WTC11 (cell line): ENCODE results near the gene MPP2. TPM values are rescaled to one million over a fixed set of nuclear protein-coding genes. Genes with fewer than 3 reads are reported as not detected.
A peak's percentile ranks its signal among the peaks of the same experiment; 100 is the strongest.

Experiments used
- ATAC-seq: fragments of 200-7000 bp; cut with Tn5 transposase; 2 replicates; pipeline ENCODE4 v1.10.0; 2021; ENCODE audit warnings: mild to moderate bottlenecking, moderate library complexity
- CTCF ChIA-PET: fragments of 300-600 bp; sonication (Branson Sonifier 250); formaldehyde crosslinking; loops from one replicate; lab custom pipeline; 2021; ENCODE audit warnings: antibody characterized with exemption; lab: Charles Lee
- POLR2A ChIA-PET: fragments of 350-600 bp; sonication (Branson Sonifier 250); formaldehyde crosslinking; loops from one replicate; lab custom pipeline; 2021; ENCODE audit warnings: antibody characterized with exemption; lab: Charles Lee
- DNase-seq: peaks from one replicate; pipeline ENCODE4 v3.0.0; 2021; ENCODE audit warnings: low spot score
- H3K27ac Mint-ChIP-seq: 2 replicates; pipeline ENCODE4 v1.8.0; 2021; ENCODE audit warnings: mixed read lengths
- H3K27me3 Mint-ChIP-seq: 2 replicates; pipeline ENCODE4 v1.8.0; 2021; ENCODE audit warnings: low read depth, mild to moderate bottlenecking, moderate library complexity, mixed read lengths
- H3K36me3 Mint-ChIP-seq: 2 replicates; pipeline ENCODE4 v1.8.0; 2021; ENCODE audit warnings: mixed read lengths
- H3K4me1 Mint-ChIP-seq: 2 replicates; pipeline ENCODE4 v1.8.0; 2022; ENCODE audit warnings: mixed read lengths
- H3K4me3 Mint-ChIP-seq: 2 replicates; pipeline ENCODE4 v1.8.0; 2021; ENCODE audit warnings: mild to moderate bottlenecking, moderate library complexity, mixed read lengths
- H3K9me3 Mint-ChIP-seq: 2 replicates; pipeline ENCODE4 v1.8.0; 2021; ENCODE audit warnings: mixed read lengths
- ATF2 ChIP-seq: sonication (generic); formaldehyde crosslinking; IDR thresholded peaks from 2 replicates; pipeline ENCODE4 v1.8.1; 2022; ENCODE audit warnings: low read depth, missing genetic modification reagents, borderline replicate concordance
- ATF3 ChIP-seq: sonication (generic); formaldehyde crosslinking; conservative IDR thresholded peaks from 2 replicates; pipeline ENCODE4 v1.8.1; 2022; ENCODE audit warnings: mild to moderate bottlenecking, missing genetic modification reagents
- CDX4 ChIP-seq: fragments of 250-450 bp; sonication (Bioruptor Pico); IDR thresholded peaks from 2 replicates; pipeline ENCODE4 v1.9.0; 2021; ENCODE audit warnings: moderate library complexity, mild to moderate bottlenecking, inconsistent platforms, borderline replicate concordance
- ELF4 ChIP-seq: sonication (generic); formaldehyde crosslinking; IDR thresholded peaks from 2 replicates; pipeline ENCODE4 v1.8.1; 2022; ENCODE audit warnings: low read depth, mild to moderate bottlenecking, moderate library complexity, missing genetic modification reagents
- EMX1 ChIP-seq: fragments of 250-450 bp; sonication (Bioruptor Pico); IDR thresholded peaks from 2 replicates; pipeline ENCODE4 v1.8.0; 2021; ENCODE audit warnings: mild to moderate bottlenecking
- ERG ChIP-seq: fragments of 250-450 bp; sonication (Bioruptor Pico); IDR thresholded peaks from 2 replicates; pipeline ENCODE4 v1.8.0; 2021; ENCODE audit warnings: mild to moderate bottlenecking
- MAX ChIP-seq: sonication (generic); formaldehyde crosslinking; IDR thresholded peaks from 2 replicates; pipeline ENCODE4 v1.8.0; 2022; ENCODE audit warnings: mild to moderate bottlenecking, missing genetic modification reagents
- NFATC4 ChIP-seq: fragments of 250-450 bp; sonication (Bioruptor Pico); IDR thresholded peaks from 2 replicates; pipeline ENCODE4 v1.9.0; 2021; ENCODE audit warnings: mild to moderate bottlenecking
- NR2C2 ChIP-seq: sonication (generic); formaldehyde crosslinking; IDR thresholded peaks from 2 replicates; pipeline ENCODE4 v1.8.0; 2022; ENCODE audit warnings: mild to moderate bottlenecking, missing genetic modification reagents
- TCF7 ChIP-seq: sonication (generic); formaldehyde crosslinking; IDR thresholded peaks from 2 replicates; pipeline ENCODE4 v1.8.0; 2022; ENCODE audit warnings: mild to moderate bottlenecking, low read depth, missing genetic modification reagents, moderate library complexity
- TEAD4 ChIP-seq: sonication (generic); formaldehyde crosslinking; IDR thresholded peaks from 2 replicates; pipeline ENCODE4 v1.8.0; 2022; ENCODE audit warnings: mild to moderate bottlenecking, missing genetic modification reagents
- TP53 ChIP-seq: sonication (generic); formaldehyde crosslinking; IDR thresholded peaks from 2 replicates; pipeline ENCODE4 v1.8.1; 2023; ENCODE audit warnings: mild to moderate bottlenecking, missing genetic modification reagents
- ZNF138 ChIP-seq: sonication (generic); formaldehyde crosslinking; conservative IDR thresholded peaks from 2 replicates; pipeline ENCODE4 v1.8.1; 2022; ENCODE audit warnings: mild to moderate bottlenecking, moderate library complexity, missing genetic modification reagents
- ZNF263 ChIP-seq: sonication (generic); formaldehyde crosslinking; IDR thresholded peaks from 2 replicates; pipeline ENCODE4 v1.8.1; 2022; ENCODE audit warnings: low read depth, mild to moderate bottlenecking, moderate library complexity, missing genetic modification reagents
- ZNF317 ChIP-seq: sonication (generic); formaldehyde crosslinking; IDR thresholded peaks from 2 replicates; pipeline ENCODE4 v1.8.1; 2023; ENCODE audit warnings: low read depth, mild to moderate bottlenecking, moderate library complexity, missing genetic modification reagents, borderline replicate concordance
- ZNF512 ChIP-seq: sonication (generic); formaldehyde crosslinking; IDR thresholded peaks from 2 replicates; pipeline ENCODE4 v1.8.1; 2022; ENCODE audit warnings: missing genetic modification reagents, borderline replicate concordance
- ZSCAN18 ChIP-seq: fragments of 250-450 bp; sonication (Bioruptor Pico); IDR thresholded peaks from 2 replicates; pipeline ENCODE4 v2.1.2; 2022; ENCODE audit warnings: mild to moderate bottlenecking, moderate library complexity
- total RNA-seq: library from RNA; stranded (reverse); gene quantifications from 3 replicates; pipeline ENCODE4 v1.2.3, GENCODE V29; 2021

The MPP2 gene
- total RNA-seq, 1 experiment from 2014 or later, result 29.3 TPM

GRCh38 chr17:43827596-43827995 is 79.7 kb downstream of the MPP2 start:
- H3K36me3 Mint-ChIP-seq, result peaks cover 13% of the 10 kb centered on the region; the same call in 1 of the 2 replicates
- TF ChIP-seq ZNF263 (no peak), ELF4 (no peak), ATF3 (CRISPR knock-in tag) (no peak), ATF2 (CRISPR knock-in tag) (no peak)
- no peak for ATAC-seq
- no peak overlapping the region for H3K4me3 Mint-ChIP-seq
- H3K27me3 Mint-ChIP-seq, result peaks cover 11% of the 10 kb centered on the region
- H3K9me3 Mint-ChIP-seq, result no peaks in the 10 kb centered on the region
- ChIA-PET POLR2A (no interaction called here), CTCF (interaction anchor here (0.8 to 7.8 kb wide), 5 partner anchors 11 to 83 kb away, joined by 3 to 45 read pairs (median 4); partner anchors contain the start of gene CD300LG)
- peaks cover 20% of the 10 kb centered on the region for H3K4me1 Mint-ChIP-seq
- no peak for DNase-seq
- H3K27ac Mint-ChIP-seq, result peak overlapping the region; percentile 23; the same call in 1 of the 2 replicates

- no peak overlapping the region for H3K27ac Mint-ChIP-seq
- ChIA-PET CTCF (interaction anchor here (1.3 to 1.8 kb wide), 3 partner anchors 9 to 20 kb away, joined by 4 to 12 read pairs (median 6); partner anchors contain the start of gene CD300LG), POLR2A (no interaction called here)
- ATAC-seq (no peak), DNase-seq (no peak)
- no peaks in the 10 kb centered on the region for H3K9me3 Mint-ChIP-seq
- no peak overlapping the region for H3K4me3 Mint-ChIP-seq
- peaks cover 10% of the 10 kb centered on the region for H3K4me1 Mint-ChIP-seq
- H3K27me3 Mint-ChIP-seq, result peaks cover 3% of the 10 kb centered on the region
- no peak for TF ChIP-seq TEAD4 (CRISPR knock-in tag)
- TF ChIP-seq ZNF138 (CRISPR knock-in tag), result no peak
- no peak for TF ChIP-seq CDX4 (CRISPR knock-in tag)
- TF ChIP-seq TCF7, result no peak
- TF ChIP-seq ERG (CRISPR knock-in tag), result no peak
- no peak for TF ChIP-seq TP53
- TF ChIP-seq MAX (CRISPR knock-in tag), result no peak
- TF ChIP-seq ELF4, result no peak
- no peak for TF ChIP-seq EMX1 (CRISPR knock-in tag)
- TF ChIP-seq ZNF512, result no peak
- TF ChIP-seq NR2C2 (CRISPR knock-in tag), result no peak
- no peak for TF ChIP-seq NFATC4 (CRISPR knock-in tag)
- no peak for TF ChIP-seq ZNF317 (CRISPR knock-in tag)
- TF ChIP-seq ZSCAN18 (CRISPR knock-in tag), result no peak
- peaks cover 13% of the 10 kb centered on the region; the same call in 1 of the 2 replicates for H3K36me3 Mint-ChIP-seq
Observed at GRCh38 chr17:43826206-43826605, 81.1 kb downstream of the MPP2 start.
